DMS 273 (cell line): ENCODE measurements around the gene DLL4.
"Not testable (repeated sequence)": the region's sequence is repeated elsewhere in the genome, so short reads cannot be mapped to it uniquely, and the experiment has no call there.

Experiments
- DNase-seq: peaks from one replicate; lab custom pipeline; 2025; ENCODE audit not compliant: unreplicated experiment; lab: John Stamatoyannopoulos, UW

Gene DLL4

GRCh38 chr15:40941528-40942336, 12.6 kb downstream of the DLL4 start:
- DNase-seq: peak; percentile 88

GRCh38 chr15:40942337-40942854, 13.3 kb downstream of the DLL4 start:
- DNase-seq: no peak

GRCh38 chr15:40942878-40943277, 13.7 kb downstream of the DLL4 start:
- DNase-seq: no peak

- no peak for DNase-seq
Measured at GRCh38 chr15:40943764-40944365, 14.7 kb downstream of the DLL4 start.

- DNase-seq: no peak
Measured at GRCh38 chr15:40944510-40945296, 15.6 kb downstream of the DLL4 start.

GRCh38 chr15:40948706-40949473, 19.8 kb downstream of the DLL4 start:
- DNase-seq: no peak

GRCh38 chr15:40949756-40950207, 20.6 kb downstream of the DLL4 start:
- no peak for DNase-seq

GRCh38 chr15:40951764-40952163, 22.6 kb downstream of the DLL4 start:
- no peak for DNase-seq

- DNase-seq: no peak
Measured at GRCh38 chr15:40952301-40952900, 23.3 kb downstream of the DLL4 start.

GRCh38 chr15:40952901-40953712, 24.0 kb downstream of the DLL4 start, which contains the start of gene CHAC1:
Gene CHAC1, plus strand, starts transcription at chr15:40953471. Its CDS starts 113 bp downstream, at chr15:40953584.
- peak; percentile 96 for DNase-seq

GRCh38 chr15:40953713-40954074, 24.6 kb downstream of the DLL4 start:
- DNase-seq: peak; percentile 33

GRCh38 chr15:40954158-40954848, 25.2 kb downstream of the DLL4 start:
- not testable (repeated sequence) for DNase-seq

- DNase-seq: no peak
Measured at GRCh38 chr15:40955141-40955903, 26.2 kb downstream of the DLL4 start.

- DNase-seq: peak; percentile 58
Measured at GRCh38 chr15:40955930-40956540, 26.9 kb downstream of the DLL4 start.

- DNase-seq: peak; percentile 58
Measured at GRCh38 chr15:40956541-40956982, 27.4 kb downstream of the DLL4 start.

GRCh38 chr15:40957041-40957555, 28.0 kb downstream of the DLL4 start:
- no peak for DNase-seq

- peak; percentile 90 for DNase-seq
Measured at GRCh38 chr15:40957581-40958051, 28.5 kb downstream of the DLL4 start.
